SHP77 treated with DMSO at 0.1 percent for 48 hours (cell line): ENCODE results near the gene KATNA1.
"Not testable (repeated sequence)": the region's sequence is repeated elsewhere in the genome, so short reads cannot be mapped to it uniquely, and the experiment has no call there.

Experiments
- DNase-seq: peaks from one replicate; lab custom pipeline; 2025; lab: John Stamatoyannopoulos, UW

The KATNA1 gene

DNA sequence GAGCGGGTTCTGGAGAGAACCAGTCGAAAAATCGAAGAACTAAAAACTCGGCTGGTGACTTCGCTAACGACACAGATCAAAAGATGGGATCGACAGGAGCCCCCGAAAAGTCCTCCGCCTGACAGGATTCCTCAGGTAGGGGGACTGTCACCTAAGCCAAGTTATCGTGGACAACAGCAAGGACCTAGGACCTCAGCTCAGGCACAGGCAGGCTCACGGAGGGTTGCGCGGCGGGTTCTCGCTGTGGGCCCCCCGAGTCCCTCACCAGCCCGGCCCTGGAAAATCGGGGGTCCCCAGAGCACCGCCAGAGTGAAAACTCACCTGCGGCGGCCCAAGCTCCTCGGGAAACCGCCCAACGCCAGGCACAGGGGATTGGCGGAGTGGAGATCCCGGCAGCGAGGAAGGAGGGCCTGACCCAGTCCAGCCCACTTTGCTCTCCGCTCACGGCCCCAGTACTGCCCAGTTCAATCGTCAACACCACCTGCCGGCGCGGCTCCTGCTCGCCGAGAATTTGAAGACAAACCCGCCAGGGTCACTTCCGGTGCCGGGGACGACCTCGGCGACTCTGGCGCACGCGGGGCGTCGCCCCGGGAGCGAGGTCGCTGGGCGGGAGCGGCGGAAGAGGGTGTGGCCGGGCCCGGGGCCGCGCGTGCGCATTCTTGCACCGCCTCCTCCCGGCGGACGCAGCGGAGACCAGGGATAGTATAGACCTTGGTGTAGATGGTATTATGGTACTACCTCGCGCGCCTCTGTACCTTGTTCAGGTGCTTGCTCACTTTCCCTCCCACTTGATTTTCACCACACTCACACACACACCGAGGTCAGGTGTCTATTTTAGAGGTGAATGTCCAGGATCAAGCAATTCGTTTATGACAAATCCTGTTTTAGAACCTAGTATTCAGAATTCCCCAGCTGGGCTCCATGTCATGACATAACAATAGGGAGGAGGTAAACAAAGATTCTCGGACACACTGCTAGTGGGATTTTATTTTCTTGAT, at the start of gene KATNA1:
TSS of gene KATNA1 (minus strand) at position 567 of the 998 bp plus-strand sequence. CDS start 10,167 bp downstream, outside the sequence.
- peak; percentile 87 for DNase-seq

DNA sequence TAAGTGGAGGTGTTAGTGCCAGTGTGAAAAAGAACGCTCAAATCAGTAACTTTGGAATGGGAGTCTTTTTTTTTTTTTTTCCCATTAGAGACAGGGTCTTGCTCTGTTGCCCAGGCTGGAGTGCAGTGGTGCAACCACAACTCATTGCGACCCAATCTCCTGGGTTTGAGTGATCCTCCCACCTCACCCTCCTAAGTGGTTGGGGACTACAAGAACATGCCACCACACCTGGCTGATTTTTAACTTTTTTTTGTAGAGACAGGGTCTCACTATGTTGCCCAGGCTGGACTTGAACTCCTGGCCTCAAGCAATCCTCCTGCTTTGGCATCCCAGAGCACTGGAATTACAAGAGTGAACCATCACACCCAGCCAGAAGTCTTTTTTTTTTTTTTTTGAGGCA, 49.7 kb upstream of the KATNA1 start:
- no peak for DNase-seq

DNA sequence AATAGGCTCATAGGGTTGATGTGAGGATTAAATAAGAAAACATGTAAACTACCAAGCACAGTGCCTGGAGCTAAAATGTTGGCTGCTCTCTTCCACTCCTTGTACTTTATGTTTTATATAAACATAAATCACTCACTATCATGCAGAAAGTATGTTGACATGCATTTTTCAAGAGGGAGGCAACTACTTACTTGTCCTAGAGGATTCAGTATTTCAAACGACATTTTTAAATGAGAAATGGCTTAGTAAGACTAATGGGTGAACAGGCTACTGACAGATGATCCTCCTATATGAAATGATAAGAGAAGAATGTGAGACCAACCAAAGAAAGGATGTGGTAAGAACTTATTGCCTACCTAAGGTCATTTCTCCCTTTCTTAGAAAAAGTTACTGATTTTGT, 48.4 kb upstream of the KATNA1 start:
- DNase-seq = no peak

DNA sequence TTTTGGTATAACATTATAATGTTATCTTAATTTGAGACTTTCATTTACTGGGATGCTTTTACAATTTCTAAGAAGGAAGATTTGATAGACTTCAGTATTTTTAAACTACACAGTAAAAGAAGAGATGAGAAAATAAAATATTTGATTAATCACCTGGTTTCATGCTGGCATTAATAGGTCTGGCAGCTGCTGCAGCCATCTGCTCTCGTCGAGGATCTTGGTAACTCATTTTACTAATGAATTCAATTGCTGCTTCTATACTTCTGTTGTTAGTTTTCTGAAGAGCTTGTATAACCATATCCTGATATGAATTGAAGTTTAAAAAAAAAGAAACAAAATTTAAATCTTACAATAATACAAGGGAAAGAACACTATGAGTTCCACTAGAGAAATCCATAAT, 46.4 kb upstream of the KATNA1 start:
- DNase-seq = no peak

DNA sequence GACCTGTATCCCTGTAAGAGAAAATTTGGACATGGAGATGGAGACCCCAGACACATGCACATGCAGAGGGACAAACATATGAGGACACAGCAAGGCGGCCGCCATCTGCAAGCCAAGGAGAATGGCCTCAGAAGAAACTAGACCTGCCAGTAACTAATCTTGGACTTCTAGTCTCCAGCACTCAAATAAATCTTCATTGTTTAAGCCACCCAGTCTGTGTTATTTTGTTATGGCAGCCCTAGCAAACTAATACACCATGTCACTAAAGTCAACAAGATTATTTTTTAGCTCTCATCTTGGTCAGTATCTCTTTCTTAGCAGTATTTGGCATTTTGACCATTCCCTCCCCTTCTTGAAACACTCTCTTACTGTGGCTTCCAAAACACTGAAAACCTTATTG, 42.7 kb upstream of the KATNA1 start:
- DNase-seq = no peak

DNA sequence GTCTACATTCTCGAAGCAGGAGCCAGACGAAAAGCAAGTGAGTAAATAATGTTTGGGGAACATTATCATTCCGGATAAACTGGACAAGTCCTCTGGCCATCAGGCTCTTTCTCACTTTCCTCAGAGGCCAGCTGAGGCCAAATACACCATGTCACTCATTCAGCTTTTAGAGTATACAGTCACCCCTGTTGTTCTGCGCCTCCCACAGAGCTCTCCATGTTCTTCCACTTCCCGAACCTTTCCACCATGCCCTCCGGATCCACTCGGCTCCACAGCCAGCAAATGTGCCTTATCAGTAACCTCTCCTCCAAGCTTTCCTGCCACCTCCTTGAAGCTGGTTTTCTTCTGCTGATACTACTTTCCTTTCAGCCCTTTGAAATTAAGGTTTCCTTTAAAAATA, 37.7 kb upstream of the KATNA1 start:
- DNase-seq = no peak

DNA sequence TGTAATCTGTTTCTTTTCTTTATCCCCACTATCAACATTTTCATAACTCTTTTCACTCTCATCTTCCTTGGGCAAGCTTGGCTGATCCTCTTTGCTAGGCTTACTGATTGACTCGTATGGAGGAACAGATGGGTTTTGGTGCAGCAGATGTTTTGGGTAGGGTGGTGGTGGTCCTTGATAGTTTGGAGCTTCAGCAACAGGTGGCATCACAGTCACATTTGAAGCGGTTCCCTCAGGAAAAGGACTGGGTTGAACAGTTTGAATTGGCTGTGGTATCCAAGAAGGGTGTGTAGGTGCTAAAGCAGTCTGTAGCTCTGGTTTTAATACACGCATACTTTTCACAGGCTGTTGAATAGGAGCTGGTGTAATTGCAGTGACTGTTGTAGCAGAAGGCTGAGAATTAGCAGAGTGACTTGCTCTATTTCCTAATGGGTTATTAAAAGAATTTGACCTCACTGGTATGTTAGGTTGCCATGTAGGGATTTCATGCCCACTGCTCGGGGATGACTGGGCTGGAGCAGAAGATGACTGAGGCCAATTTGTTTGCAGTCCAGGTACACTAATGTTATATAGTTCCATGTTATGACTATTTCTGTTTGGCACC, 34.8 kb upstream of the KATNA1 start:
- no peak for DNase-seq

DNA sequence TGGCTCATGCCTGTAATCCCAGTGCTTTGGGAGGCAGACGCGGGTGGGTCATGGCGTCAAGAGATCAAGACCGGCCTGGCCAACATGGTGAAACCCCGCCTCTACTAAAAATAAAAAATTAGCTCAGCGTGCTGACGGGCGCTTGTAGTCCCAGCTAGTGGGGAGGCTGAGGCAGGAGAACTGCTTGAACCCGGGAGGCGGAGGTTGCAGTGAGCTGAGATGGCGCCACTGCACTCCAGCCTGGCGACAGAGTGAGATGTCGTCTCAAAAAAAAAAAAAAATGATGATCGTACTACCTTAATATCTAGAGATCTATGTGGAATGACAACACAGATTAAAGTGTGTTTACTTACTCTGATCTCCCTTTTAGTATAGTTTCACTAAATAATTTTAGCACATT, 33.3 kb upstream of the KATNA1 start:
- not testable (repeated sequence) for DNase-seq

DNA sequence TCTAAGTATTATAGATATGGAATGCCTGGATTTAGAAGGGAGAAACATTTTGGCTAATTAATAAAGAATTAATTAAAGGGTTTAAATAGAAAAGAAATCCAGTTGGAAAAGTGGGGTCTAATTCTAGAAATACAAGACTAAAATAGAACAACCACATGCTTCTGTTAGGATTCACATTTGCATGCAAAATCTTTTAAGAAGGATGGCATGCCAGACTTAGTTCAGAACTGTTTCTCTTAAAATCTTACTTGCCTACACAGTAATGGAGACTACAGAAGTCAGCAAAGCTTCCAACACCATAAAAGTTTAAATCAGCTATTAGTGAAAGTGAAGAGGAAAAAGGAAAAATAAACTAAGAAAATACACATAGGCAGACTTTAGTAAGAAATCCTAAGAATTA, 32.7 kb upstream of the KATNA1 start:
- DNase-seq = no peak

DNA sequence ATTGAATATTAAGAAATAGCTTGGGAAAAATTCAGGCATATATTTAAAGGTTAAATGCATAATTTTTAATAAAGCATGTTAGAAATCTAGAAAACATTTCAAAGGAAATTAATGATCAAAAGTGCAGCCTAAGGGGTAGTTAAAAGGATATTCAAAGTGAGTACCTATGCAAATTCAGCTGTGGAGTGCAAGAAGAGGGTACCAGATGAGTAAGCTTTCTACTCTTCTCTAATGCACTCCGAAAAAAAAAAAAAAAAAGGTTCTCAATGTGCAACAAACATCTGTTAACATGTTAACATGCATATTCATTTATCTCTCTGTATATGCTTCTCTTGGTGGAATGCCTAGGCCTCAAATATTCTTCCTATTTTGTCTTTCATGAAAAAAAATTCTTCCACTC, 32.0 kb upstream of the KATNA1 start:
- no peak for DNase-seq

DNA sequence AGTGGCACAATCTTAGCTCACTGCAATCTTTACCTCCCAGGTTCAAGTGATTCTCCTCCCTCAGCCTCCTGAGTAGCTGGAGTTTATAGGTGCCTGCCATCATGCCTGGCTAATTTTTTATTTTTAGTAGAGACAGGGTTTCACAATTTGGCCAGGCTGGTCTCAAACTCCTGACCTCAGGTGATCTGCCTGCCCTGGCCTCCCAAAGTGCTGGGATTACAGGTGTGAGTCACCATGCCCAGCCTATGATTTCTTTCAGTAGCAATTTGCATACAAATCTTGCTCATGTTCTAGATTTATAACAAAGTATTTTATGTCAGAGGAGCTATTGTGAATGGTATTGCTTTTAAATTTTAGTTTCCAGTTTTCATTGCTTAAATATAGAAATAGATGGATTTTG, 23.8 kb upstream of the KATNA1 start:
- DNase-seq = not testable (repeated sequence)

DNA sequence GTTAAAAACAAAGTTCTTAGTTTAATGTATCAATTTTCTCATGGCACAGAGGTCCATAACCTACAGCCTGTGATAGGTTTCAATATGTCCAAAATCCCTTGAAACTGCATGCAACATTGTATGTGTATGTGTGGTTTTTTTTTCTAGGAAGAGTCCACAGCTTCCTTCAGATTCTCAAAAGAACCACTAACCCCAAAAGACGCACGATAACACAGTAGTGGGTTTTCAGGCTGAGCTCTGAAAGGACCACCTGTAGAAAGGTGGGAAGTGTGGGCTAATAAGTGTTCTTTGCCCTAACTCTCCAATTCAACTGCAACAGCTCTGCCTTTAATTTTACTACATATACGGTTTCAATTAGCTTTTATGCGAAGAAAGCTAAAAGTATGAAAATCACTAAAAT, 11.5 kb upstream of the KATNA1 start:
- DNase-seq = no peak

DNA sequence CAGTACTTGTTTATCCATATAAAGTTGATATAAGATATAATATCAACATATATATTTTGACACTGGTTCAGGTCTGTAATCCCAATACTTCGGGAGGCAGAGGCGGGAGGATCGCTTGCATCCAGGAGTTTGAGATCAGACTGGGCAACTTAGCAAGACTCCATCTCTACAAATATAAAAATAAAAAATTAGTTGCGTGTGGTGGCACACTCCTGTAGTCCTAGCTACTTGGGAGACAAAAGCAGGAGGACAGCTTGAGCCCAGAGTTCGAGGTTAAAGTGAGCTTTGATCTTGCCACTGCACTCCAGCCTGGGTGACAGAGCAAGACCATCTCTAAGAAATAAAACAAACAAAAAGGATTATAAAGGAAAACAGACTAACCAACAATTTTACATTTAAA, 8.9 kb upstream of the KATNA1 start:
- DNase-seq = no peak

DNA sequence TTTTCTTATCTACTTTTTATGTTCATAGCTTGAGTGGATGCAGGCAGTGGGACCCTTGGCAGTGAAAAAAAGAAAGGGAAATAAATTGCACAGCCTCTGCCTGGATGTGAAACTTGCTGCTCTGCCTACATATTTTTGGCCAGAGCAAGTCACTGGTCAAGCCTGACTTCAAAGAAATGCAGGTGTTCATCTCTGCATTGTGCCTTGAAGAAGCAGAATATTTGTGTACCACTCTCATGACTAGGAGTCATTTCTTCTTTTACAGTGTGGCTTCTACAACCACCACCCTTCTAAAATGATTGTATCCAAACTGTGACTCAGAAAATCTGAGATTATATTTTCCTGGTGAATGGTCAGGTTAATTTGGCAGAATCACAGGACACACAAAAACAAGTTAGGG, 2.5 kb upstream of the KATNA1 start:
- no peak for DNase-seq

DNA sequence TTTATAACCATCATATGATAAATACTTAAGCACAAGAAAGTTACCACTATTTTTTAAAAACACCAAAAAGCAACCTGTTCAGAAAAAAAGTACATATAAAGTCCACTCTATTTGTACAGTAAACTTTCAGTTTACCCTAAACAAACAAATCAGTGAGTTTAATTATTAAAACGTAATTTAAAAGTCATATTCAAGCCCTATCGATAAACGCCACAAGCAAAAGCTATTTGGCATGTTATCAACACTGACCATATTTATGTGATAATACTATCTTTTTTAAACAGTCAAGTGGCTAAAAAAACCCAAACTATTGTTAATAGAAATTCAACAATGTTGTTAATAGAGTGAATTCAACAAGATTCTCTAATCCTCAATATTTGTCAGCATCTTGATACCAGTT, 1.9 kb downstream of the KATNA1 start:
- no peak for DNase-seq

DNA sequence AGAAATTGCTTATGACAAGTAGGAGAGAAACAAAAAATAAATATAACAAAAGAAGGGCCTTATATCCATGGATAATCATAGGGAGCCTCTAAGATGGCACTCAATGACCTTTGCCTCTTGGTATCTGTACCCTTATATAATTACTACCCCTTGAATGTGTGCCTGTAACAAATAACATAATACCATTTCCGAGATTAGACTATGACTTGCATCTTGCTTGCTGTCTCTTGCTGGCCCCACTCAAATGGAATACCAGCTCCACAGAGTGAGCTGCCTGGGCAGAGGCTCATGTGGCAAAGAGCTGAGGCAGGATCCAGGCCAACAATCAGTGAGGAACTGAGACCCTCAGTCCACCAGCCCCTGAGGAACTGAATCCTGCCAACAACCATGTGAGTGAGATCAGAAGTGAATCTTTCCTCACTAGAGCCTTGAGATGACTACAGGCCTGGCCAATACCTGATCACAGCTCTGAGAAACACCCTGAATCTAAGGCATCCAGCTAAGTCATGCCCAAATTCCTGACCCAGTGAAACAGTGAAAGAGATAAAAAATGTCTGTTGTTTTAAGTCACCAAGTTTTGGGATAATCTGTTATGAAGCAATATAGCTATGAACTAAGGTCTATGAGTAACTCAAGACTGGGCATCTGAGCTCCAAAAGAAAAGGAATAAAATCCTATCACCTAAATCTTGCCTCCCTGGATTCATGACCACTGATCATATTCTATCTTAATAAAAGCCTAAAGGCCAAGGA, 5.5 kb downstream of the KATNA1 start:
- DNase-seq = no peak

DNA sequence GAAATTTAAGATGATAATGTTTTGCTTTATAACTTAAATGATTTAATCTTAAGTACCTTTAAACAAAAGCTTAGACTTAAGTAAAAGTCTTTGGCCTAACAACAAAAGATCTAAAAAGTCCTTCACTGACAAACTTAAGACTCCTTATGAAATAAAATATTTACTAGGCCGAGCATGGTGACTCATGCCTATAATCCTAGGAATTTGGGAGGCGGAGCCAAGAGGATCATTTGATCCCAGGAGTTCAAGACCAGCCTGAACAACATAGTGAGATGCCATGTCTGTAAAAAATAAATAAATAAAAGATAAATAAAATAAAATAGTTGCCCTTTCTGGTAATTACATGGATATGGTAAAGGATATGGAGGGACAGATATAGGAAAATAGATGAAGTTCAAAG, 12.4 kb downstream of the KATNA1 start:
- no peak for DNase-seq

DNA sequence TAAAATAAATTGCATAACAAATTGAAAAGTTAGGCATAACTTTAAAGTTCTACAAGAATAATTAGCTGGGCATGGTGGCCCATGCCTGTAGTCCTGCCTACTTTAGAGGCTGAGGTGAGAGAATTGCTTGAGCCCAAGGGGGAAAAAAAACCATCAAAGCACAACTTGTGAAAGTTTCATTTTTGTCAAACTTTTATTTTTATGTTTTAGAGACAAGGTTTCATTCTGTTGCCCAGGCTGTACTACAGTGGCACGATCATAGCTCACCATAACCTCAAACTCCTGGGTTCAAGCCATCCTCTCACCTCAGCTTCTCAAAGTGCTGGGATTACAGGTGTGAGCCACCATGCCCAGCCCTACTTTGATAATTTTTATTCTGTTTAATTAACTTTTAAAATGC, 14.2 kb downstream of the KATNA1 start:
- DNase-seq = no peak

DNA sequence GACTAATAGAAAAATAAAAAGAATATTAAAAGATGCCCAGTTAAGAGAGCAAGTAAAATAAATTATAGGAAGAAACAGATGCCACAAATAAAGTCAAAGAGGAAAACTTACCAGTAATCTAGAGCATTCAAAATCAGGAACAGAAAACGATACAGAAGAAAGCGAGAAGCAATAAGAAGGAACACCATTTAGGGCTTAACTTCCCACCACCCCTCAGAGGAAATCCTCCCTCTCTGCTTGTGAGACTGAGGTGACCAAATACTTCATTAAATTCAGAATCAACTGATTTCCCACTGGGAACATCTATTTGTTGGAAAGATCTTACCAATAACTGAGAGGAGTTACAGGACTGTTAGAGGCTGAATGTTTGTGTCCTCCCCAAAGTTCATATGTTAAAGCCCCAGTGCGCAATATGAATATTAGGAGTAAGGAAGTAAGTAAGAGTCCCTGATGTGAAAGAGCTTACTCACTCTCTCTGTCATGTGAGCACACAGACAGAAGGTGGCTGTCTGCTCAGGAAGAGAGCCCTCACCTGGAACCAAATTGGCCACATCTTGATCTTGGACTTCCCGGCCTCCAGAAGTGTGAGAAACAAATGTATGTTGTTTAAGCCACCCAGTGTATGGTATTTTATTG, 19.5 kb downstream of the KATNA1 start:
- no peak for DNase-seq

DNA sequence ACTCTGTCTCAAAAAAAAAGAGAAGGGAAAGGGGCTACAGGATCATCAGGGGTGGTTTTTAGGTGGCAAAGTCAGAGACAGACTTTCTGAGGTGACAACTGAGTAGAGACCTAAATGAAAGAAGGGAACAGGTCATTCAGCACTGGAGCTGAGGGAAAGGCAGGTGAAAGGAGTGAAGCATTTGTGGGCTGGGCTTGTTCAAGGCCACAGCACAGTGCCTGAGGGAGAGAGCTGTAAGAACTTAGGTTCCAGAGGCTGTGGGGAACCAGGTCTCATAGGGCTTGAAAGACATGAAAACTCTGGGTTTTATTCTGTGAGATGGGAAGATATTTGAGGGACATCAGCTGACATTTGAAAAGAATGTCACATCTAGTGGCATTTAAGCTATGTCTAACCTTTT, 20.8 kb downstream of the KATNA1 start:
- DNase-seq = no peak

DNA sequence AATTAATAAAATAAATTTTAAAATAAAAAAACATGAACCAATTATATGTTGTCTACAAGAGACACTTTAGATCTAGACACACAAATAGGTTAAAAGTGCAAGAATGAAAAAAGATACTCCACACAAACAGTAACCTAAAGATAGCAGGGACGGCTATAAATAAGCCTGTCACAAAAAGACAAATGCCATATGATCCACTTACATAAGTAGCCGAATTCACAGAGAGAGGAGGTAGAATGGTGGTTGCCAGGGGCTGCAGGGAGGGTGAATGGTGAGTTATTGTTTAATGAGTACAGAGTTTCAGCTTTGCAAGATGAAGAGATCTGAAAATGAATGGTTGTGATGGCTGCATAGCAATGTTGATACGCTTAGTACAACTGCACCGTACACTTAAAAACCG, 32.7 kb downstream of the KATNA1 start:
- DNase-seq = no peak

DNA sequence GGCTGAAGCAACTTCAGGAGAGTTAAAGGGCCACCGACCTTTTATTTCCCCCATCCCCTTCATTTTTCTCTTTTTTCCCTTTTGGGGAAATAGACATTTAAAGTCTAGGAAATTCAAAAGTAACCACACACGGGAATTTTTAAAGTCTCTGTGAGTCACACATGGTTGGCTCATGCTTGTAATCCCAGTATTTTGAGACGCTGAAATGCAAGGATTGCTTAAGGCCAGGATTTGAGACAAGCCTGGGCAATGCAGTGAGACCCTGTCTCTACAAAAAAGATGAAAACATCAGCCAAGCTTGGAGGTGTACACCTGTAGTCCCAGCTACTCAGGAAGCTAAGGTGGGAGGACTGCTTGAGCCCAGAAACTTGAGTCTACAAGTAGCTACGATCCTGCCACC, 34.2 kb downstream of the KATNA1 start:
- no peak for DNase-seq
